CMK (cell line): ENCODE measurements around the gene PASK.
"Not testable (repeated sequence)": the region's sequence is repeated elsewhere in the genome, so short reads cannot be mapped to it uniquely, and the experiment has no call there.

Source experiments
- DNase-seq: peaks from one replicate; pipeline ENCODE4 v3.0.0-alpha.2; 2010; ENCODE audit warnings: low read depth

PASK gene

DNA sequence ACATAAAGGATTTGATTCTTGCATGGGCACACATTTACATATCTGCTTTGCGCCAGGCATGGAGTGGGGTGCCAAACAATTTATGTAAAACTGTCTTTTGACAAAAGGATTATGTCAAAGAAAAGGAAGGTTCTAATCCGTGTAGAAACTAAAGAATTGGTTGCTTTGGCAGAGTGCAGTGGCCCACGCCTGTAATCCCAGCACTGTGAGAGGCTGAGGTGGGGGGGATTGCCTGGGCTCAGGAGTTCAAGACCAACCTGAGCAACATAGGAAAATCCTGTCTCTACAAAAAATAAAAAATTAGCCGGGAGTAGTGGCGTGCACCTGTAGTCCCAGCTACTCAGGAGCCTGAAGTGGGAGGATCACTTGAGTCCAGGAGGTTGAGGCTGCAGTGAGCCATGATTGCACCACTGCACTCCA, 46.1 kb downstream of the PASK start:
- DNase-seq = no peak

DNA sequence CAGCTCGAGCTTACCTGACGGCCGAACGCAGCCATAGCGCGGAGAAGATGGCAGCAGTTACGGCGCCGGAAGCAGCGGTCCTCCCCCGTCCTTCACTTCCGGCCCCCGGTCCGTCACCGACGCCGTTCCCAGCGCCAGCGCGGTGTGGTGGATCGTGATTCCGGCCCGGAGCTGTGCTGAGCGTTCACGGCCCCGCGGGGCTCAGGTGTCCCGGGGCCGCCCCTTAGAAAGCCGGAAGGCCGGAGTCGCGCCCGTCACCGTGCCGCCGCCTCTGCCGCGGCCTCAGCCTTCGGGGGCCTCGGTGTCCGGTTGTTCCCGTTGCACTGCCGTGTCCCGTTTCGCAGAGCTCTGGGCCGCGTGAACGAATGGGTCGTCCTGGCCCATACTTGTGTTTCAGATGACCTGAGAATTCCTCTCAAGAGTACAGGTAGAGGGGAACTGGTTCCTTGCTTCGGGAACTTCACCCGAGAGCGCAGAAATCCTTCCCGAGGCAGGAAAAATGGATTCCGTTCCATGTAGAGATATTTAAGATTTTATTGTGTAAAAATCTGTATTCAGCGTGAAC, 47.0 kb downstream of the PASK start, which contains the start of gene MTERF4:
MTERF4 (minus strand) TSS at position 49 of the 565 bp plus-strand sequence; CDS start at position 35, 14 bp downstream.
- peak; percentile 49 for DNase-seq

DNA sequence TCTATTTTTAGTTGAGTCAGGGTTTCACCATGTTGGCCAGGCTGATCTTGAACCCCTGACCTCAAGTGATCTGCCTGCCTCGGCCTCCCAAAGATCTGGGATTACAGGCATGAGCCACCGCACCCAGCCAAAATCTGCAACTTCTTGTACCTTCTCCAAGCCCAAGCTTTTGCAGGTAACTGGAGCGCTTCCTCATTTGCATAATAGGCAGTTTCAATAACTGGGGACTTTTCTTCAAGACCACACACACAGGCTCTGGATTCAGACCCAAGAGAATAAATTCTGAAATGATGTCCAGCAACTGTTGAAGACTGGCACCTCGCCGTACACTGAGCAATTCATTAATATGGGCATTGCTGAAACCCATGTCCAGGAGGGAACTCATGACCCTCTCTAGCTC, 50.0 kb downstream of the PASK start:
- DNase-seq = no peak

DNA sequence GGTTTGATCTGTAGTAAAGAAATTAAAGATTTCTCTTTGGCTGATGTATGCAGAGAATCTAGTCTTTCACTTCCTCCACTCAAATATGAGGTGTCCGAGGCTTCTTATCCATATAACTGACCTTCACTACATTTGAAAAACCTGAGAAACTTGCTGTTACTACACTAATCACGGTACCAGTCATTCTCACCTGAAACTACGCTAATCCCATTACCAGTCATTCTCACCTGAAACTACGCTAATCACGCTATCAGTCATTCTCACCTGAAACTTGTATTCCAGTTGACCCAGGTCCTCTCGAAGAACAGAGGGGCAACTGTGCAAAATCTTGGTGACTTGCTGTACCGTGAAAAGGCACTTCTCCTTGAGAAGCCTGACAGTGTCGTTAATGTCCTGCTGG, 52.3 kb downstream of the PASK start:
- DNase-seq = no peak

DNA sequence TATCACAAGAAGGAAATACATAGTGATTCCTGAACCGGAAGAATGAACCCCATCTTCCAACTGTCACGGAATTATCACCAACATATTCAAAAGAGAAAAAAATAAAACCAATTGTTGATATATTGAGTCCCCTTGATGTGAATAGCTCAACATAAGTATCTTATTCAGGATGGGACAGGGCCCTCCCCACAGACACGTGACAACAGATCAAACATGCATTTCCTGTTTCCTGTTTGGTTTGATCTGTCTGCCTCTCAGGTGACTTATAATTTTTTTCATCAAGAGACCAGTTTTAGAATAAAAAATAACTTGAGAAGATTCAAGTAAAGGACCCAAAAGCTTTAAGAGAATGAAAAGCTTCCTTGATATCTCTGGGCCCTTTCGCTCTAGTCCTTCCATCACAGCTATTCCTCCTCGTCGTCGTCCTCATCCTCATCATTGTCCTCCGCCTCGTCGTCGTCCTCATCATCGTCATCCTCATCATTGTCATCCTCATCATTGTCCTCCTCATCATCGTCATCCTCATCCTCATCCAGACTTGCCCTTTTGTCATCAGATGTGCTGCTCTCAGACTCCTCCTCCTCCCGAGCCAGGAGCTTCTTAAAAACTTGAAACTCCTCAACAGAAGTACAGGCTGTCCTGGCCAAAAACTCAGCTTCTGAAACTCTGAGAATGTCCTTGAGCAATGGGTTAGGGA, 53.5 kb downstream of the PASK start:
- DNase-seq = no peak

DNA sequence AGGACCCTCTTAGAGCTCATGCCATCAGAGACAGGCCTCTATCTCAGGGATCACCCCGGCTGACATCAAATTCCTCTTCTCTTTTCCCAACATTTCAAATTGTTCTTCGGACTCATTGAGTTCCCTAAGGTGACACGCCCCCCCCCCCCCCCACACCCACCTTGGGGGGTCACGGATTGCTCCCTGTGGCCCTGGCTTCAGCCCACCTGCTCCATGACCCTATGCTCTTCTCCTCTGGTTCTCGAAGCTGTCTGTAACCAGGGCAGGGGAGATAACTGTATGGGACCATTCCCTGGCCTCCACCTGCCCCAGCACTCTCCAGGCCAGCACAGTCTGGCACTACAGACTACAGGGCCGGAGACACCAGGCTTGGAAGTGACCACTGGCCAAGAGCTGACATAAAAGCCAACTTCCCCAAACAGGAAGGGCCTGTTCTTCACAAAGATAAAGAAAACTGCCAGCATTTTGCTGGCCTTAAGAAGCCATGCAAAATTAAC, 54.3 kb downstream of the PASK start:
- no peak for DNase-seq

DNA sequence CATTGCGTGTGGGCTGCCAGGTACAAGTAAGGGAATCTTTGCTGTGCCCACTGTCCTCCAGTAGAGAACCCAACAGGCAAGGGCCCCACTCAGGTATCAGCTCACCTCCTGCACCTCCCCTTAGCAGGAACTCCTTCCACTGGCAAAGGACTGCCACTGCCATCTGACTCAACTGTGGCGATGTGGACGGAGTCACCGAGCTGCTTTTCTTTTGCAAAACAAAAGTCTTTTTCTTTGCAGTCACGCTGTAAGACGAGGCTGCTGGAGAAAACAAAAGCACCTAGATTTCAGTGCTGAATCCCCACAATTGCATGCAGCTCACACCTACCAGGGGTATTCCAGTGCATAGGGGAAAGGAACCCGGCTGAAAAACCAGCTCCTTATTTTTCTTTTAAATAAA, 55.1 kb downstream of the PASK start:
- DNase-seq = no peak

DNA sequence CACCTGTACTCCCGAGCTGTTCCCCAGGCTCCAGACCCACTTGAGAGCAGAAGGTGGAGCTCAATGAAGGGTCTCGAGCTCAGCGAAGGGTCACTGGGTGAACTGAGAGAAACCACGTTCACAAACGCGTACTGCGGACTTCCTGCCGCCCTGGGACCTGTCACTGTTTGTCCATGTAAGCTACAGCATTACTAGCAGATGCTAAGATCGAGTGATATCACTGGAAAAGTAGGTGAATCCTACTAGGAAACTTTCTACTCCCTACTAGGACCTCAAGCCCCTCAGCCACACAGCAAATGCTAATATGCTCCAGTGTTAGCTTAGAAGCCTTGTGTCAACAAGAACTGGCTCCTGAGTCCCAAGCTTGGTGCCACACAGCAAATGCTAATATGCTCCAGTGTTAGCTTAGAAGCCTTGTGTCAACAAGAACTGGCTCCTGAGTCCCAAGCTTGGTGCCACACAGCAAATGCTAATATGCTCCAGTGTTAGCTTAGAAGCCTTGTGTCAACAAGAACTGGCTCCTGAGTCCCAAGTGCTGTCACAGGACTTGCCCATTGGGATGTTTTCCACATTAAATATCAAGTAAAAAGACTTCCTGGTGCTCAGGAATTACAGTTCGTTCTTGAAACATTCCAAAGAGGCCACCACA, 56.0 kb downstream of the PASK start:
- not testable (repeated sequence) for DNase-seq

DNA sequence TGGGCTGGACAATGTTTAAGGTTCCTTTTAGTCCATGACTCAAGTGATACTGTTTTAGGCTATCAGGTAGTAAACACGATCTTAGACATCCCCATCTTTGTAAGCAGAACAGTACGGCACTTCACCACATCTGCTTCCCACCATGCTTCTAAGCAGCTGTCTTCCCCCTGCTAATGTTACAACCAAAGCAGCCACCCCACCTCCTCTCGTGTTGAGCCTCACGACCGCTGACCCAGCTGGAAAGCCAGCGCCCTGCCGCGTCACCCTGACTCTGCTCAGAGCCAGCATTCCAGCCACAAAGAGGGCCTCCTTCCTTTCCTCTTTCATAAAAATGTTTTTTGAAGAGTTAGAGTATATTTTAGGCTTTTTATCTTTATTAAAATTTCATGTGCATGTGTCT, 56.6 kb downstream of the PASK start:
- no peak for DNase-seq

DNA sequence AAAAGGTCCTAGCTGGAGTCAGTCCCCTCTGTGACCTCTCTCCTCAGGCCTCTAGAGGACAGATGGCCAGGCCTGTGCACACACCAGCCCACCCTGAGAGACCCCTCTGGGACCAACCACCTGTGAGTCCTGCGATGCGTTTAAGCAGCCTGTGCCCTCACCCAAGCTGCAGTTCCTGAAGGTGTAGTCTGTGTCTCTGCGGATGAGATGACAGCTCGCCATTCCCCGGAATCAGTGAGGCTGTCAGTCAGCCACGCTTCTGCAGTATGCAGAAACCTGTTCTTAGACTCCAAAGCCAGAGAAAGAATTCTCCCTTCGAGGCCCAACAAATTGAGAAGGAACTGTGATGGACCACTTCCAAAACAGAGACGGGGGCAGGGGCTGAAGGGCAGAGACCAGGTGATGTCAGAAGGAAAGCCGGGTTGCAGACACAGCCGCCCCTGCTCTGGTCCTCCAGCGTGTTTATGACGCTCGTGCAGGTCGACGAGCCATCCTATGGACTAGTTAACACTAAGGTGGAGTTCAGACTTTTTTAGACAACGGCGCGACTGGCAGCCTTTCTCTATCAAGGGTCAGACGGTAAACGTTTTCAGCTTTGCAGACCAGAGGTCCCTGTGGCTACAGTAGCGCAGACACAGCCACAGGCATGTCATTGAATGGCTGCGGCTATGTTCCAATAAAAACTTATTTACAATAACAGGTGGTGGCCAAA, 57.4 kb downstream of the PASK start:
- no peak for DNase-seq

DNA sequence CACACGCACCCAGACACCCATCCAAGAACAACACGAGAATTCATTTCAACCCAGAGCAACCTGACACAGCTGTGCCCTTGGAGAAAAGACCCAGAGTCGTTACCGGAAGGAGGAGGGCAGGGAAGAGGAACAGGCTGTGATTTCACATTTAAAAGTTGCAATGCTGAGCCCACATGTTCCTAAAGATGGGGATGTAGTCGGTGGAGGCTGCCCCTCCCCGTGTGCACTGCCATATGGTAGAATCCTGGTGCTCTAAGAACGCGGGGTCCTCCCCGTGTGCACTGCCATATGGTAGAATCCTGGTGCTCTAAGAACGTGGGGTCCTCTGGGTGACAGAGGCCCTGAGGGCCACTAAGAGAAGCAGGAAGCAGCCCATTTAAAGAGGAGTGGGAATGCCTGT, 58.1 kb downstream of the PASK start:
- no peak for DNase-seq

DNA sequence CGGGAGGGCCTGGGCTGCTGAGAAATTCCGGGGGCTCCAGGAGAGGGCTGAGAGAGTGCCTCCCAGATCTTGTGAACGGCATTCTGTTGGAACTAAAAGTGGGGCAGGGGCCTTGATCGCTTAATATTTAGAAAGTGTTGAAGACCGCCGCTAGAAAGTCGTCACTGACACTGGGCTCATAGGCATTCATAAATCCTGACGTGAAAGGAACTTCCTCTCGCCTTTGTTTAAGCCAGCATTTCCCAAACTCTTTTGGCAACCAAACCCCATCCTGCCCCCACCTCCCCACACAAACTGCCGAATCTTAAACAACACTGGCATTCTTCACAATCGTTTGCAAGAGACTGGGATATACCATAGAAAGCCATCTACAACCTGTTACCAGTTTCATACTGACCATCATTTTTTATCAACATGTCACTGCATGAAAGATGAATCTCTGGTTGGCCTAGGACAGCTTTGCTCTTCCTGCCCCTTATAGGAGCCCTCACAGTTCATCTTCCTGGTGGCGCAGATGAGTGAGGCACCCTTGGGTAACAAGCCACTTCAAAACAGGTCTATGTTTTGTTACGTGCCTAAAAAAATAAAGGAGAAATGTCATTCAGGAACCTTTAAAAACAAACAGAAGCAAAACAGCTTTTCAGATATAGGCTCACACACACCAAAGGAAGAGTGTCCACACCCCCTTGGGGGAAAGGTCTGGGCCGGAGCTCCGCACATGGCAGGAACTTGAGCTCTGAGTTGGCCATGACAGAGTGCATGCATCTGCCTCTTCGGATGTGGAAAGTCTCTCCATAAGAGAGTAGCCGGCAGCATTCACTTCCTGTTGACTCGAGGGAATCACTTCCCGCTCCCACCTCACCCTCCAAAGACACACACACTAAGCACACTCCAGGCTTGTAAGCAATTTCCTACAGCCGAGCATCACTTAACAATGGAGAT, 60.2 kb downstream of the PASK start:
- DNase-seq = no peak

DNA sequence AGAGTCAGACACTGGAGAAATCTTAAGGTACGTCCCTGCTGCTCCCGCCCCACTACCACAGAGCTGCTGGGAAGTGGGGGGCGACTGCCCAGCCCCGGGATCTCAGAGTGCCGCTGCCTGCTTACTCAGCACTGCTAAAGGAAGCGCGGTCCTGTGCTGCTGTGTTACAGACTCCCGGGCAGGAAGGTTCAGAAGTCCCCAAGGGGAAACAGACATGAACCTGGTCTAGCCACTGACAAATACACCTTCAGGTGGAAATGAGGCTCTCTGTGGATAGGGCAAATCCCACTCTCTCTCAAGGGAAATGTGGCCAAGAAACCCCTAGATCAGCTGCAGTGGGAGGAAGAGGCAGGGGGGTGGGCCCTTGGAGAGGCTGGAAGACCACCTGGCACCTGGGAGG, 60.9 kb downstream of the PASK start:
- DNase-seq = no peak

DNA sequence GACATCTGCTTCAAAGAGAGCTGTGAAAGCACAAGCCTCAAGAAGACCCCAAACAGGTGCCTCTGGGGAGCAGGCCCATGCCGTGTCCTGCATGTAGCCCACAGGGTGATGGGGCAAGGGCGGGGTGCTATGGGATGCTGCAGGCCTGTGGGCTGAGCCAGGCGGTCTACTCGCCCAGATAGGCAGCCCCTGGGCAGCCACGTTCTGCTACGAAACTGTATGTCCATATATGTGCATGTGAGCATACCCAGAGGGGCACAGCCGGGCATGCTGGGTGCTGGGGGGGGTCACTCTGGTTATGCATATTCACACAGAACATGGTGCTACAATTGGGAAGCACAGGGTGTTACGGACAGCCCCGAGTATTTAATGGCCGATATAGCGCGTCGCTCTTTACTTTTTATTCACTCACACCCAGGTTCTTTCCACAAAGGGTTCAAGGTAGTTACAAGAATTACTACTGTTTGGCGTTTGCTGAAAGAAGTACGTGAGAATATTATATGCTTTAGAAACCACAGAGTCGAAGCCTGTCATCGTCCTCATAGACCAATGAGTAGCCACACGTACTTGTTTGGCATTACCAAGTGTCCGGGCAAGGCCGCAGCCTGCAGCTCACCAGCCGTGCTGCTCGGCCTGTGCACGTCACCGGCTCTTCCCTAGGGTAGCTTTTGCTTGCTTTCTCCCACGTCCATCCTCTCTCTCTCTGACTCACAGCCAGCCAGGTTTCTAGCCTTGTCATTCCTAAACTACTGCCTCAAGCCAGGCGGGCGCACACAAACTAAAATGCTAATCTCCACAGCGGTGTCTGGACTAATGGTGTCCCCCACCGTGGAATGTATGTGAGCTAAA, 61.6 kb downstream of the PASK start:
- DNase-seq = no peak

DNA sequence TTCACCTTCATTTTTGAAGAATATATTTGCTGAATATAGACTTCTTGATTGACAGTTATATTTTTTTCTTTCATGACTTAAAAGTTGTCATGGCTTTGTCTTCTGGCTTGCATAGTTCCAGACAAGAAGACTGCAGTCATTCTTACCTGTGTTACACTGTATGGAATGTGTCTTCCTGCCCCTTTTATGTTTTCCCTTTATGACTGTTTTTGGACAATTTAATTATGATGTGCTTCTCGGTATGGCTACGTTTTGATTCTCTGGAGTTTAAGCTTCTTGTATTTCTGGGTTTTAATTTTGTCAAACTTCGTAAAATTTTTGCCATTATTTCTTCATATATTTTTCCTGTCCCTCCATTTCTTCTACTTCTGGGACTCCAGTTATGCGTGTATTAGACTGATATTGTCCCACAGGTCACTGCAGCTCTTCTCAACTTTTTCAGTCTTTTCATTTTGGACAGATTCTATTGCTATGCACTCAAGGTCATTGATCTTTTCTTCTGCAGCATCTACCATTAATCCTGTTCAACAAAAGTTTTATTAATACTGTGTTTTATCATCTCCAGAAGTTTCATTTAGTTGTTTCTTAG, 64.3 kb downstream of the PASK start:
- no peak for DNase-seq

DNA sequence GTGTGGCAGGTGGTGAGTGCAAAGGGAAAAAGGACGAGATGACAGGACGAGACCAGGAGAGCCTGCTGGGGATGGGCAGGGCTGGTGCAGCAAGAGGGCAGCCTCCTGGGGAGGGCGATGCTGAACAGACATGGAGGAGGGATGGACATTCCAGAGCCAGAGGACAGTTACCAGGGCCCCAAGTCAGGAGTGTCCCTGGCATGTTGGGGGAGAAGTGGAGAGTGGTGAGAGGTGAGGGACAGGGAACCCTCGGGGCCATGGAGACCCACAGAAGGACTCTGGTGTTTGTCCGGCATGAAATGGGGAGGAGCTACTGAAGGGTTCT, 66.2 kb downstream of the PASK start:
- no peak for DNase-seq

DNA sequence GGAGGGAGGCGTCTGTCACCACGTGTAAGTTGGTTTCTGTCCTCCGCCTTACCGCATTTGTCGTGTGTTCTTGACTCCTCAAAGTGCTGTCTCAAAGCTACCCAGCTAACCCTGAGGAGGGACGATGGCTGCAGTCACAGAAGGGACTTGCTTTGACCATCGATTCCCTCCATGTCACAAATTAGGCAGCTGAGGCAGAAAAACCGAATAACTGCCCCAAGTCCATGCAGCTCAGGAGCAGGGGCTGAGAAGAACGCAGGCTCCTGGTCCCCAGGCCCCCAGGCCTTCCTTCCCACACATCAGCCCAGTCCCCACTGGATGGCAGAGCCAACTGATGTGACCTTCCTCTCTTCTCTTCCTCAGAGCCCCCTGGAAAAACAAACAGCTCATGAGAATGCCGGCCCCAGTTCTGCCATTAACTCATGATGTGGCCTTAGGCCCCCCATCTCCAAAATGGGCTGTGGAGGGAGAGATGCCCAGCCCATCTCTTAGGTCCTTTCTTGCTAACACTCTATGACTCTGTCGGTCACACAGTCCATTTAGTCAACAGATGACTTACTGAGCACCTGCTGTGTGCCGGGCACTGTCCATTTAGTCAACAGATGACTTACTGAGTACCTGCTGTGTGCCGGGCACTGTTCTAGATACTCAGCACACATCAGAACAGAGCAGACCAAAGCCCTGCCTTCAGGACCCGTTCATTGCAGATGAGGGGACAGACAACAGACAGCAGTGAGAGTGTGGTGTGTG, 66.8 kb downstream of the PASK start:
- no peak for DNase-seq

DNA sequence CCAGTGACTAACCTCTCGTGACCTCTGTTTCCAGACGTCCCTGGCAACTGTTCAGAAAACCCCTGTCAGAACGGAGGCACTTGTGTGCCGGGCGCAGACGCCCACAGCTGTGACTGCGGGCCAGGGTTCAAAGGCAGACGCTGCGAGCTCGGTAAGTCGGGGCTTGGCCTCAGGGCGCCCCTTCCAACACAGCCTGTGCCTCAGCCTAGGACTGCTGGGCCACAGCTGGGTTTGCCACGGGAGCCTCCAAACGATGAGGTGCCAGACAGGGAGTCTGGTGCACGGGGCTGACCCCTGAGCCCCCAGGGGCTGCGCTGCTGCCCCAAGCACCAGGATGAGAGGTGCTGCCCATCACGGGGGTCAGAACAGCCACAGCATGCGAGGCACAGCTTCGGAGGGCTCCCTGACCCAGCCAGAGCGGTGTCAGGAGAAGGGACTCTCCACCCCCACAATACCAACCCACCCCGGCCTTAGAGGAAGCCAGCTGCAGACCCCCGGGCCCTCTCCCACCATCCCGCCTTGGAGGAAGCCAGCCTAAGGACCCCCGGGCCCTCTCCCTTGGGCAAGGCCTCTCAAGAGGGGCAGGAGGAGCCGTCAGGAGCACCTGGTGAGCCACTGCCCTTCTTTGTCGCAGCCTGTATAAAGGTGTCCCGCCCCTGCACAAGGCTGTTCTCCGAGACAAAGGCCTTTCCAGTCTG, 67.5 kb downstream of the PASK start:
- no peak for DNase-seq

DNA sequence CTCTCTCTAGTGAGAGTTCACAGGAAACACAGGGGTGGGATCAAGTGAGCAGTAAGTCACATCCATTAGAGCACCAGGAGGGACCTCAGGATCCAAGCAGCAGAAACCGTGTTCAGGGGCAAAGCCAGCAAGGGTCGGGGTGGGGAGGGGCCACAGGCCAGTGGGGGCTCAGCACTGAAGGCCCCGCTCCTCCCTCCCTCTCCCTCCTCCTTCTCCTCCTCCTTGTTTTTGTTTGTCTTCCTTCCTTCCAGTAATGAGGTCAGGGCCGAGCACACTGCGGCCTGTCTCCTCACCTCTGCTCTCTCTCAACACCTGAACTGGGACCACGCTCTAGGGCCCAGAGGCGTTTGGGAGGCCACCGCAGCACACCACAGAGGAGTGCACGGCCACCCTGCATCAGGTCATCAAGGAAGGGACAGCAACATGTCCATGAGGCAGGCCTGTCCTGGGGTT, 68.1 kb downstream of the PASK start:
- no peak for DNase-seq
